HCT116 (cell line): ENCODE results near the gene ASCL2. TPM values are rescaled to one million over a fixed set of nuclear protein-coding genes. Genes with fewer than 3 reads are reported as not detected.

Experiments
- ATAC-seq: fragments of 200-7000 bp; cut with Tn5 transposase; 2 replicates; pipeline ENCODE4 v1.9.1; 2020; ENCODE audit warnings: mild to moderate bottlenecking, moderate library complexity
- BruUV-seq: library from RNA; stranded (reverse); fragments of 400-500 nt; replicated peaks from 2 replicates; lab custom pipeline; 2021; lab: Mats Ljungman, UMichigan
- CTCF ChIA-PET: fragments of 300-600 bp; sonication (Branson Sonifier 250); formaldehyde crosslinking; loops from one replicate; lab custom pipeline; 2021; ENCODE audit warnings: antibody characterized with exemption; lab: Charles Lee
- POLR2A ChIA-PET: fragments of 300-600, 350-600 bp; sonication (Branson Sonifier 250); formaldehyde crosslinking; loops from one replicate; lab custom pipeline; 2021; ENCODE audit warnings: antibody characterized with exemption; lab: Charles Lee
- RAD21 ChIA-PET, 2 experiments: fragments of 300-600 bp; sonication (Branson Sonifier 250); formaldehyde crosslinking; loops; one replicate each; lab custom pipeline; 2023; ENCODE audit warnings: low total read pairs in 2 of 2; ENCODE audit not compliant: uncharacterized antibody in 2 of 2, unreplicated experiment in 2 of 2, low non-redundant PET in 1 of 2; lab: Charles Lee
- DNase-seq: peaks from one replicate; pipeline ENCODE4 v3.0.0-alpha.2; 2010; ENCODE audit warnings: low read depth, low spot score
- H2AFZ ChIP-seq: fragments of 200-600 bp; shearing (Covaris generic), sonication (generic); 2 replicates; pipeline ENCODE4 v1.6.1; 2017; ENCODE audit warnings: low read depth, mixed run types, mixed read lengths, antibody characterized with exemption, low read length; ENCODE audit not compliant: poor library complexity, severe bottlenecking
- H3K27ac ChIP-seq: 2 replicates; pipeline ENCODE4 v1.5.1; 2012; ENCODE audit warnings: low read depth, low read length
- H3K27me3 ChIP-seq: fragments of 200-600 bp; sonication (generic); 2 replicates; pipeline ENCODE4 v1.6.1; 2016; ENCODE audit warnings: mixed run types, low read length, mixed read lengths; ENCODE audit not compliant: insufficient read depth
- H3K36me3 ChIP-seq, 2 experiments: fragments of 200-500 bp in 1 of 2; fragments of 200-600 bp in 1 of 2; sonication (Bioruptor generic) in 1 of 2; sonication (generic) in 1 of 2; 2 replicates each; pipeline versions ENCODE4 v1.5.1 to v1.6.1; 2014 to 2016; ENCODE audit warnings: low read length in 2 of 2, inconsistent platforms in 1 of 2, mixed read lengths in 1 of 2, mixed run types in 1 of 2; ENCODE audit not compliant: insufficient read depth in 2 of 2, control insufficient read depth in 1 of 2
- H3K4me1 ChIP-seq, 2 experiments: fragments of 200-600 bp in 1 of 2; sonication (generic) in 1 of 2; 2 replicates each; pipeline versions ENCODE4 v1.5.1 to v1.6.1; 2012 to 2017; ENCODE audit warnings: low read length in 2 of 2, inconsistent platforms in 1 of 2, mild to moderate bottlenecking in 1 of 2, mixed read lengths in 1 of 2, mixed run types in 1 of 2, moderate library complexity in 1 of 2; ENCODE audit not compliant: insufficient read depth in 2 of 2, control insufficient read depth in 1 of 2
- H3K4me2 ChIP-seq: fragments of 200-600 bp; sonication (generic); 2 replicates; pipeline ENCODE4 v1.6.1; 2017; ENCODE audit warnings: mixed run types, low read length, mixed read lengths
- H3K4me3 ChIP-seq, 2 experiments: fragments of 200-600 bp in 1 of 2; sonication (generic) in 1 of 2; replicated peaks in 1 of 2; 2 replicates each; pipeline ENCODE4 v1.5.1; 2011 to 2016; ENCODE audit warnings: low read length in 2 of 2, control low read depth in 1 of 2, low read depth in 1 of 2, mild to moderate bottlenecking in 1 of 2, mixed read lengths in 1 of 2, mixed run types in 1 of 2
- H3K79me2 ChIP-seq: fragments of 200-600 bp; sonication (generic); 2 replicates; pipeline ENCODE4 v1.6.1; 2017; ENCODE audit warnings: mild to moderate bottlenecking, mixed run types, low read length, moderate library complexity, mixed read lengths; ENCODE audit not compliant: insufficient read depth
- H3K9ac ChIP-seq: fragments of 200-600 bp; sonication (generic); 2 replicates; pipeline ENCODE4 v1.6.1; 2016; ENCODE audit warnings: low read length, mixed read lengths
- H3K9me2 ChIP-seq: fragments of 200-600 bp; sonication (generic), shearing (Covaris generic); 2 replicates; pipeline ENCODE4 v1.6.1; 2017; ENCODE audit warnings: mixed run types, mild to moderate bottlenecking, moderate library complexity; ENCODE audit not compliant: insufficient read depth
- H3K9me3 ChIP-seq, 2 experiments: fragments of 200-500 bp in 1 of 2; fragments of 200-600 bp in 1 of 2; sonication (Bioruptor generic) in 1 of 2; sonication (generic) in 1 of 2; 2 replicates each; pipeline ENCODE4 v1.6.1; 2014 to 2017; ENCODE audit warnings: low read length in 2 of 2, mixed read lengths in 2 of 2, inconsistent platforms in 1 of 2, low read depth in 1 of 2, mild to moderate bottlenecking in 1 of 2, mixed run types in 1 of 2, moderate library complexity in 1 of 2; ENCODE audit not compliant: control insufficient read depth in 1 of 2, insufficient read depth in 1 of 2
- H4K20me1 ChIP-seq: fragments of 200-600 bp; sonication (generic), shearing (Covaris generic); 2 replicates; pipeline ENCODE4 v1.6.1; 2017; ENCODE audit warnings: mixed run types, mild to moderate bottlenecking, moderate library complexity; ENCODE audit not compliant: insufficient read depth
- CBX3 ChIP-seq: IDR thresholded peaks from 2 replicates; pipeline ENCODE4 v1.6.1; 2012; ENCODE audit warnings: low read depth
- CEBPB ChIP-seq: IDR thresholded peaks from 2 replicates; pipeline ENCODE4 v1.6.1; 2012; ENCODE audit warnings: low read depth
- CTCF ChIP-seq, 3 experiments: fragments of 200-600 bp in 1 of 3; sonication (generic) in 1 of 3; IDR thresholded peaks in 2 of 3; conservative IDR thresholded peaks in 1 of 3; 2 replicates each; pipeline ENCODE4 v1.5.1; 2012 to 2017; ENCODE audit warnings: low read depth in 2 of 3, low read length in 2 of 3, antibody characterized with exemption in 1 of 3, borderline replicate concordance in 1 of 3, control low read depth in 1 of 3, mild to moderate bottlenecking in 1 of 3, mixed read lengths in 1 of 3, mixed run types in 1 of 3, moderate library complexity in 1 of 3; ENCODE audit not compliant: insufficient read depth in 1 of 3
- EGR1 ChIP-seq: IDR thresholded peaks from 2 replicates; pipeline ENCODE4 v1.6.1; 2012; ENCODE audit warnings: low read depth
- ELF1 ChIP-seq: IDR thresholded peaks from 2 replicates; pipeline ENCODE4 v1.6.1; 2012; ENCODE audit warnings: low read depth, borderline replicate concordance
- EZH2 ChIP-seq: fragments of 200-600 bp; sonication (generic); IDR thresholded peaks from 2 replicates; pipeline ENCODE4 v1.6.1; 2017; ENCODE audit warnings: antibody characterized with exemption, mixed run types
- EZH2phosphoT487 ChIP-seq: fragments of 200-600 bp; IDR thresholded peaks from 2 replicates; pipeline ENCODE4 v1.6.1; 2018; ENCODE audit warnings: antibody characterized with exemption, borderline replicate concordance
- FOSL1 ChIP-seq: IDR thresholded peaks from 2 replicates; pipeline ENCODE4 v1.6.1; 2012; ENCODE audit warnings: low read depth
- JUND ChIP-seq: IDR thresholded peaks from 2 replicates; pipeline ENCODE4 v1.6.1; 2012
- POLR2AphosphoS5 ChIP-seq: IDR thresholded peaks from 2 replicates; pipeline ENCODE4 v1.6.1; 2011; ENCODE audit warnings: mild to moderate bottlenecking, low read depth, low read length, moderate library complexity
- RAD21 ChIP-seq: IDR thresholded peaks from 2 replicates; pipeline ENCODE4 v1.6.1; 2012; ENCODE audit warnings: low read depth, mild to moderate bottlenecking
- SIN3A ChIP-seq: IDR thresholded peaks from 2 replicates; pipeline ENCODE4 v1.6.1; 2012; ENCODE audit warnings: low read depth
- SRF ChIP-seq: IDR thresholded peaks from 2 replicates; pipeline ENCODE4 v1.6.1; 2012; ENCODE audit warnings: low read depth
- TCF7L2 ChIP-seq: IDR thresholded peaks from 2 replicates; pipeline ENCODE4 v1.7.0; 2011; ENCODE audit warnings: borderline replicate concordance, inconsistent platforms; ENCODE audit not compliant: insufficient read depth, insufficient read length; ENCODE audit errors: extremely low read depth
- intact Hi-C: fragments of 100-400 bp; cut with micrococcal nuclease; formaldehyde crosslinking; loops from 2 replicates; pipeline ENCODE4 v1.10.0; 2022
- total RNA-seq: library from RNA; stranded (reverse); gene quantifications from one replicate; pipeline ENCODE4 v1.2.1, GENCODE V29; 2021; ENCODE audit not compliant: unreplicated experiment
- TF ChIP-seq, protein P1 (sequence below): IDR thresholded peaks from 2 replicates; pipeline ENCODE4 v1.6.1; 2012
- TF ChIP-seq, protein P2 (sequence below): IDR thresholded peaks from 2 replicates; pipeline ENCODE4 v1.6.1; 2012

Gene ASCL2
- total RNA-seq, 1 experiment from 2014 or later: not detected

DNA sequence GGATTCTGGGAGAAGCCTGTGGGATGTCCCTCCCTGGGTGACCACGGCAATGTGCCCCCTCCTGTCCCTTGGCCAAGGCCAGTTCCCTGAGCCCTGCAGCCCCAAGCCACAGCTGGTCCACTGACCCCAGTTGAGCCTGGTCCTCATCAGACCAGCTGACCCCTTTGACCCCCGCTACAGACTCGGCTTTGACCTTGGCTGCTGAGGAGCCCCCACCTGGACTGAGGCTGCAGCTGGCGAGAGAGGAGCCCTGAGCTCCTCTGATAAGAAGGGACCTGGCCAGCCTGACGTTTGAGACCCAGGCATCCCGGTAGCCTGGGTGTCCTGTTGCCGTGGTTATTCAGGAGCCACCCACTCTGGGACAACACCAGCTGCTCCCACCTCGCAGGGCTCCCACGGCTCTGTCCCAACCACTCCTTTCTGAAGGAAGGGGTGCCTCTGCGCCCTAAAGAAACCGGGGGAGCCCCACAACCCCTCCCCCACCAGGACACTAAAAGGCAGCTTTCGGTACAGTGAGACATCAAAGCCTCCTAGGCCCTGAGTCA is 3.0 kb downstream of the ASCL2 start:
- Histone ChIP-seq H3K79me2 (no peaks in the 10 kb centered on the region), H3K4me3 (no peak overlapping the region), H3K27me3 (no peaks in the 10 kb centered on the region), H3K4me2 (no peak overlapping the region), H3K9me2 (no peaks in the 10 kb centered on the region), H3K27ac (no peak overlapping the region), H3K9me3 (no peaks in the 10 kb centered on the region), H4K20me1 (no peaks in the 10 kb centered on the region)
- DNase-seq: no peak
- ChIA-PET POLR2A (no interaction called here), CTCF (no interaction called here)
- ATAC-seq: no peak
- intact Hi-C loops: no loop called here
- BruUV-seq: no TSS peak
- TF ChIP-seq EGR1 (no peak), CEBPB (no peak), FOSL1 (no peak), ELF1 (no peak), POLR2AphosphoS5 (no peak), JUND (no peak), TCF7L2 (no peak), SIN3A (no peak), CBX3 (no peak), EZH2 (no peak)
- TF ChIP-seq, protein P1, sequence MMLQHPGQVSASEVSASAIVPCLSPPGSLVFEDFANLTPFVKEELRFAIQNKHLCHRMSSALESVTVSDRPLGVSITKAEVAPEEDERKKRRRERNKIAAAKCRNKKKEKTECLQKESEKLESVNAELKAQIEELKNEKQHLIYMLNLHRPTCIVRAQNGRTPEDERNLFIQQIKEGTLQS: no peak
- TF ChIP-seq, all 23 proteins: peak for 0
- Histone ChIP-seq H2AFZ (no peak overlapping the region), H3K4me1 (peaks cover 0 to 10% of the 10 kb centered on the region in 2 experiments; a peak in 2 of 4 replicates), H3K36me3 (no peaks in the 10 kb centered on the region), H3K9ac (no peak overlapping the region)
- RAD21 ChIA-PET: no interaction called here

DNA sequence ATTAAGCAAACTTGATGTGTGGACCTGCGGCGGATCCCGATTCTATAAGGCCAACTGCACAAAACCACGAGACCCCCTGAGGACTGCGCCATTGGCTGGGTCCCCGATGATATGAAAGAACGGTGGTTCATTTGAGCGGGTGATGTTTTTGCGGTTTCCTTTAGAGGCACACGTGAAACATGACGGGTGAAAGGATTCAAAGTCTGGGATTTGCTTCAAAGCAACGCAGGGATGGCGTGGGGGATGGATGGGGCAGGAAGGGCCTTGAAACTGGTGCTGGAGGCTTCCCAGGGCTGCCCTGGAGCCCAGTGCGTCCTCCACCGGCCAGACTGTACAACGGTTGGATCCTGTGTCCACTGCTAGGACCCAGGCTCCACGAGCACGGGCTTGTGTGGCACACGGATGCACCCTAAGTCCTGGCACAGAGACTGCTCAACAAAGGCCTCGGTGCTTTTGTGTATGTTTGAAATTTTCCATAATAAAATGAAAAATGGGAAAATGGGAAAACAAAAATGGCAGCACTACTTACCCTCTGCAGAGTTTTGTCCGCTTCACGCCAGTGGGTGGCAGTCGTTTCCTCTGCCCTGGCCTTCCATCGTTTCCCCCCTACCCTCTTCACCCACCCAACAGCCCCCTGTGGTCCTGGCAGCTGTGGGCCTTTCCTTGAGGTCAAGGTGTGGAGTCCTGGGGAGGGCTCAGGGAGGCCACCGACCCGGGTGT is 3.6 kb downstream of the ASCL2 start:
- POLR2A ChIA-PET: no interaction called here
- no TSS peak for BruUV-seq
- intact Hi-C loops: no loop called here
- Histone ChIP-seq H3K27ac (no peak overlapping the region), H3K4me2 (no peak overlapping the region), H3K36me3 (no peaks in the 10 kb centered on the region), H2AFZ (no peak overlapping the region), H3K9ac (no peak overlapping the region), H3K79me2 (no peaks in the 10 kb centered on the region), H3K9me2 (no peaks in the 10 kb centered on the region), H3K9me3 (no peaks in the 10 kb centered on the region), H4K20me1 (no peaks in the 10 kb centered on the region), H3K27me3 (no peaks in the 10 kb centered on the region), H3K4me3 (no peak overlapping the region), H3K4me1 (peaks cover 0 to 10% of the 10 kb centered on the region in 2 experiments; a peak in 2 of 4 replicates)
- no peak for ATAC-seq
- RAD21 ChIA-PET: no interaction called here
- no peak for DNase-seq
- CTCF ChIA-PET: no interaction called here
- no peak for TF ChIP-seq SIN3A
- TF ChIP-seq ELF1: no peak
- no peak for TF ChIP-seq CTCF (IDR thresholded peaks at IDR 0.05 in 2 of 3, conservative IDR thresholded peaks at IDR 0.05 in 1 of 3; ENCODE audit: borderline replicate concordance in 1 of 3, insufficient read depth in 1 of 3, low read depth in 2 of 3, low read length in 2 of 3)
- no peak for TF ChIP-seq JUND
- TF ChIP-seq CBX3: no peak
- TF ChIP-seq, protein P2, sequence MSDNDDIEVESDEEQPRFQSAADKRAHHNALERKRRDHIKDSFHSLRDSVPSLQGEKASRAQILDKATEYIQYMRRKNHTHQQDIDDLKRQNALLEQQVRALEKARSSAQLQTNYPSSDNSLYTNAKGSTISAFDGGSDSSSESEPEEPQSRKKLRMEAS: no peak
- no peak for TF ChIP-seq RAD21
- TF ChIP-seq EZH2phosphoT487: no peak
- no peak for TF ChIP-seq SRF
